HEK293 (cell line): ENCODE data around the gene PCTP.

Experiments
- CTCF ChIP-seq: fragments of 450-650 bp; formaldehyde crosslinking; IDR thresholded peaks from 2 replicates; pipeline ENCODE4 v1.5.1; 2016; ENCODE audit warnings: missing biosample characterization, missing genetic modification characterization
- FEZF1 ChIP-seq: fragments of 450-650 bp; formaldehyde crosslinking; IDR thresholded peaks from 2 replicates; pipeline ENCODE4 v1.5.1; 2016; ENCODE audit warnings: missing biosample characterization, missing genetic modification characterization
- TSHZ1 ChIP-seq: fragments of 450-650 bp; formaldehyde crosslinking; IDR thresholded peaks from 2 replicates; pipeline ENCODE4 v1.5.1; 2016; ENCODE audit warnings: missing biosample characterization, missing genetic modification characterization, borderline replicate concordance
- ZBTB7A ChIP-seq: fragments of 450-650 bp; formaldehyde crosslinking; IDR thresholded peaks from 2 replicates; pipeline ENCODE4 v1.5.1; 2016; ENCODE audit warnings: low read depth, missing biosample characterization, missing genetic modification characterization
- ZFP69B ChIP-seq: fragments of 450-650 bp; formaldehyde crosslinking; IDR thresholded peaks from 2 replicates; pipeline ENCODE4 v1.5.1; 2016; ENCODE audit warnings: missing biosample characterization, missing genetic modification characterization
- ZNF48 ChIP-seq: fragments of 450-650 bp; formaldehyde crosslinking; IDR thresholded peaks from 2 replicates; pipeline ENCODE4 v1.5.1; 2016; ENCODE audit warnings: missing biosample characterization, missing genetic modification characterization
- ZSCAN18 ChIP-seq: fragments of 450-650 bp; formaldehyde crosslinking; IDR thresholded peaks from 2 replicates; pipeline ENCODE4 v1.5.1; 2016; ENCODE audit warnings: missing biosample characterization, missing genetic modification characterization

- TF ChIP-seq FEZF1 (tag by site-specific recombination) (no peak), ZFP69B (tag by site-specific recombination) (no peak), CTCF (tag by site-specific recombination) (no peak), ZBTB7A (no peak), ZSCAN18 (no peak), ZNF48 (no peak), TSHZ1 (tag by site-specific recombination) (no peak)
These were observed 22.5 kb upstream of the PCTP start for GRCh38 chr17:55728361-55728760.
